HEK293 (cell line): Measurements from ENCODE around the gene WWTR1.

Experiments used
- CTCF ChIA-PET: fragments of 350-600 bp; formaldehyde crosslinking; extraction: SDS; loops from one replicate; lab custom pipeline; 2021; ENCODE audit warnings: antibody characterized with exemption; lab: Yijun Ruan, JAX
- POLR2A ChIA-PET: fragments of 300-600 bp; formaldehyde crosslinking; extraction: SDS; loops from one replicate; lab custom pipeline; 2020; ENCODE audit warnings: antibody characterized with exemption, inconsistent platforms; lab: Yijun Ruan, JAX
- H3K27ac ChIP-seq: fragments of 200-500 bp; sonication (Bioruptor generic); 2 replicates; pipeline ENCODE4 v1.5.1; 2014; ENCODE audit warnings: low read depth, low read length, control low read depth, inconsistent platforms; ENCODE audit errors: extremely low read depth
- H3K36me3 ChIP-seq, 2 experiments: fragments of 200-500 bp in 1 of 2; sonication (Bioruptor generic) in 1 of 2; 1 replicate in 1 of 2; 2 replicates in 1 of 2; pipeline ENCODE4 v1.5.1; 2014 to 2017; ENCODE audit warnings: inconsistent platforms in 2 of 2, low read length in 2 of 2; ENCODE audit not compliant: control insufficient read depth in 2 of 2, insufficient read depth in 1 of 2
- H3K4me1 ChIP-seq: fragments of 200-500 bp; sonication (Bioruptor generic); 2 replicates; pipeline ENCODE4 v1.5.1; 2014; ENCODE audit warnings: mild to moderate bottlenecking, low read length, inconsistent platforms; ENCODE audit not compliant: control insufficient read depth, insufficient read depth
- H3K4me3 ChIP-seq: 2 replicates; pipeline ENCODE4 v1.5.1; 2011; ENCODE audit warnings: low read depth, mild to moderate bottlenecking, control low read depth, low read length, moderate library complexity
- H3K9me3 ChIP-seq: fragments of 200-500 bp; sonication (Bioruptor generic); 2 replicates; pipeline ENCODE4 v1.5.1; 2014; ENCODE audit warnings: low read depth, low read length, inconsistent platforms; ENCODE audit not compliant: control insufficient read depth, insufficient read depth
- GLI4 ChIP-seq: fragments of 450-650 bp; formaldehyde crosslinking; IDR thresholded peaks from 2 replicates; pipeline ENCODE4 v1.5.1; 2016; ENCODE audit warnings: missing biosample characterization, missing genetic modification characterization
- GLIS1 ChIP-seq: fragments of 450-650 bp; formaldehyde crosslinking; IDR thresholded peaks from 2 replicates; pipeline ENCODE4 v1.5.1; 2016; ENCODE audit warnings: missing biosample characterization, missing genetic modification characterization
- SETDB1 ChIP-seq: IDR thresholded peaks from one replicate; pipeline ENCODE4 v1.6.1; 2017; ENCODE audit warnings: mild to moderate bottlenecking, low read length, moderate library complexity, mixed read lengths; ENCODE audit not compliant: insufficient read length
- SP3 ChIP-seq: fragments of 450-650 bp; formaldehyde crosslinking; IDR thresholded peaks from 2 replicates; pipeline ENCODE4 v1.5.1; 2016; ENCODE audit warnings: missing biosample characterization, missing genetic modification characterization
- ZBTB1 ChIP-seq: fragments of 450-650 bp; formaldehyde crosslinking; IDR thresholded peaks from 2 replicates; pipeline ENCODE4 v1.5.1; 2016; ENCODE audit warnings: missing biosample characterization, missing genetic modification characterization
- ZFHX2 ChIP-seq: fragments of 450-650 bp; formaldehyde crosslinking; conservative IDR thresholded peaks from 2 replicates; pipeline ENCODE4 v1.5.1; 2016; ENCODE audit warnings: missing biosample characterization, missing genetic modification characterization
- ZFP37 ChIP-seq: fragments of 450-650 bp; formaldehyde crosslinking; IDR thresholded peaks from 2 replicates; pipeline ENCODE4 v1.5.1; 2016; ENCODE audit warnings: missing biosample characterization, missing genetic modification characterization
- ZNF140 ChIP-seq: fragments of 450-650 bp; formaldehyde crosslinking; IDR thresholded peaks from 2 replicates; pipeline ENCODE4 v1.5.1; 2016; ENCODE audit warnings: missing biosample characterization, missing genetic modification characterization
- ZNF157 ChIP-seq: fragments of 450-650 bp; formaldehyde crosslinking; IDR thresholded peaks from 2 replicates; pipeline ENCODE4 v1.5.1; 2016; ENCODE audit warnings: missing biosample characterization, missing genetic modification characterization
- ZNF221 ChIP-seq: fragments of 450-650 bp; formaldehyde crosslinking; IDR thresholded peaks from 2 replicates; pipeline ENCODE4 v1.5.1; 2017; ENCODE audit warnings: missing biosample characterization, missing genetic modification characterization, borderline replicate concordance
- ZNF311 ChIP-seq: fragments of 450-650 bp; formaldehyde crosslinking; IDR thresholded peaks from 2 replicates; pipeline ENCODE4 v1.5.1; 2017; ENCODE audit warnings: missing biosample characterization, missing genetic modification characterization, borderline replicate concordance
- ZNF473 ChIP-seq: fragments of 450-650 bp; formaldehyde crosslinking; IDR thresholded peaks from 2 replicates; pipeline ENCODE4 v1.5.1; 2017; ENCODE audit warnings: missing biosample characterization, missing genetic modification characterization
- ZNF792 ChIP-seq: fragments of 450-650 bp; formaldehyde crosslinking; IDR thresholded peaks from 2 replicates; pipeline ENCODE4 v1.5.1; 2016; ENCODE audit warnings: missing biosample characterization, missing genetic modification characterization
- ZXDB ChIP-seq: fragments of 450-650 bp; formaldehyde crosslinking; IDR thresholded peaks from 2 replicates; pipeline ENCODE4 v1.5.1; 2016; ENCODE audit warnings: missing biosample characterization, missing genetic modification characterization
- TF ChIP-seq, protein P1 (sequence below): fragments of 450-650 bp; formaldehyde crosslinking; IDR thresholded peaks from 2 replicates; pipeline ENCODE4 v1.5.1; 2016; ENCODE audit warnings: missing biosample characterization, missing genetic modification characterization
- TF ChIP-seq, protein P2 (sequence below): fragments of 450-650 bp; formaldehyde crosslinking; IDR thresholded peaks from 2 replicates; pipeline ENCODE4; 2016; ENCODE audit warnings: missing biosample characterization, missing genetic modification characterization
- TF ChIP-seq, protein P3 (sequence below): fragments of 450-650 bp; formaldehyde crosslinking; IDR thresholded peaks from 2 replicates; pipeline ENCODE4 v1.5.1; 2016; ENCODE audit warnings: missing biosample characterization, missing genetic modification characterization
- TF ChIP-seq, protein P4 (sequence below): fragments of 450-650 bp; formaldehyde crosslinking; IDR thresholded peaks from 2 replicates; pipeline ENCODE4 v1.5.1; 2016; ENCODE audit warnings: missing biosample characterization, missing genetic modification characterization

Gene WWTR1

GRCh38 chr3:149630806-149631205 is 27.0 kb downstream of the WWTR1 start:
- Histone ChIP-seq H3K27ac (no peak overlapping the region), H3K36me3 (no peaks in the 10 kb centered on the region; a peak in 1 of 3 replicates), H3K9me3 (no peaks in the 10 kb centered on the region), H3K4me1 (peaks cover 5% of the 10 kb centered on the region)
- TF ChIP-seq ZNF140 (tag by site-specific recombination) (no peak), ZXDB (tag by site-specific recombination) (no peak), ZFP37 (tag by site-specific recombination) (no peak), GLI4 (tag by site-specific recombination) (no peak), ZBTB1 (tag by site-specific recombination) (no peak), ZNF792 (tag by site-specific recombination) (no peak), SP3 (tag by site-specific recombination) (no peak), ZNF221 (tag by site-specific recombination) (no peak), ZNF473 (tag by site-specific recombination) (no peak), SETDB1 (no peak)
- TF ChIP-seq, protein P1, sequence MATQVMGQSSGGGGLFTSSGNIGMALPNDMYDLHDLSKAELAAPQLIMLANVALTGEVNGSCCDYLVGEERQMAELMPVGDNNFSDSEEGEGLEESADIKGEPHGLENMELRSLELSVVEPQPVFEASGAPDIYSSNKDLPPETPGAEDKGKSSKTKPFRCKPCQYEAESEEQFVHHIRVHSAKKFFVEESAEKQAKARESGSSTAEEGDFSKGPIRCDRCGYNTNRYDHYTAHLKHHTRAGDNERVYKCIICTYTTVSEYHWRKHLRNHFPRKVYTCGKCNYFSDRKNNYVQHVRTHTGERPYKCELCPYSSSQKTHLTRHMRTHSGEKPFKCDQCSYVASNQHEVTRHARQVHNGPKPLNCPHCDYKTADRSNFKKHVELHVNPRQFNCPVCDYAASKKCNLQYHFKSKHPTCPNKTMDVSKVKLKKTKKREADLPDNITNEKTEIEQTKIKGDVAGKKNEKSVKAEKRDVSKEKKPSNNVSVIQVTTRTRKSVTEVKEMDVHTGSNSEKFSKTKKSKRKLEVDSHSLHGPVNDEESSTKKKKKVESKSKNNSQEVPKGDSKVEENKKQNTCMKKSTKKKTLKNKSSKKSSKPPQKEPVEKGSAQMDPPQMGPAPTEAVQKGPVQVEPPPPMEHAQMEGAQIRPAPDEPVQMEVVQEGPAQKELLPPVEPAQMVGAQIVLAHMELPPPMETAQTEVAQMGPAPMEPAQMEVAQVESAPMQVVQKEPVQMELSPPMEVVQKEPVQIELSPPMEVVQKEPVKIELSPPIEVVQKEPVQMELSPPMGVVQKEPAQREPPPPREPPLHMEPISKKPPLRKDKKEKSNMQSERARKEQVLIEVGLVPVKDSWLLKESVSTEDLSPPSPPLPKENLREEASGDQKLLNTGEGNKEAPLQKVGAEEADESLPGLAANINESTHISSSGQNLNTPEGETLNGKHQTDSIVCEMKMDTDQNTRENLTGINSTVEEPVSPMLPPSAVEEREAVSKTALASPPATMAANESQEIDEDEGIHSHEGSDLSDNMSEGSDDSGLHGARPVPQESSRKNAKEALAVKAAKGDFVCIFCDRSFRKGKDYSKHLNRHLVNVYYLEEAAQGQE (tag by site-specific recombination), result no peak
- TF ChIP-seq, protein P2, sequence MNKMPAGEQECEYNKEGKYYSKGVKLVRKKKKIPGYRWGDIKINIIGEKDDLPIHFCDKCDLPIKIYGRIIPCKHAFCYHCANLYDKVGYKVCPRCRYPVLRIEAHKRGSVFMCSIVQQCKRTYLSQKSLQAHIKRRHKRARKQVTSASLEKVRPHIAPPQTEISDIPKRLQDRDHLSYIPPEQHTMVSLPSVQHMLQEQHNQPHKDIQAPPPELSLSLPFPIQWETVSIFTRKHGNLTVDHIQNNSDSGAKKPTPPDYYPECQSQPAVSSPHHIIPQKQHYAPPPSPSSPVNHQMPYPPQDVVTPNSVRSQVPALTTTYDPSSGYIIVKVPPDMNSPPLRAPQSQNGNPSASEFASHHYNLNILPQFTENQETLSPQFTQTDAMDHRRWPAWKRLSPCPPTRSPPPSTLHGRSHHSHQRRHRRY (tag by site-specific recombination), result no peak
- TF ChIP-seq, all 188 proteins: peak for 0
- H3K4me3 ChIP-seq, result no peak overlapping the region
- CTCF ChIA-PET, result interaction anchor here (1.3 to 2.6 kb wide), 2 partner anchors 19 to 62 kb away, joined by 3 to 9 read pairs; no protein-coding TSS in a partner anchor
- POLR2A ChIA-PET, result interaction anchor here (0.7 kb wide), 1 partner anchor 27 kb away, joined by 3 read pairs; the partner anchor contains the start of gene WWTR1

GRCh38 chr3:149628957-149629670 is 28.7 kb downstream of the WWTR1 start:
- CTCF ChIA-PET, result no interaction called here
- TF ChIP-seq ZFHX2 (tag by site-specific recombination), result no peak
- TF ChIP-seq, protein P3, sequence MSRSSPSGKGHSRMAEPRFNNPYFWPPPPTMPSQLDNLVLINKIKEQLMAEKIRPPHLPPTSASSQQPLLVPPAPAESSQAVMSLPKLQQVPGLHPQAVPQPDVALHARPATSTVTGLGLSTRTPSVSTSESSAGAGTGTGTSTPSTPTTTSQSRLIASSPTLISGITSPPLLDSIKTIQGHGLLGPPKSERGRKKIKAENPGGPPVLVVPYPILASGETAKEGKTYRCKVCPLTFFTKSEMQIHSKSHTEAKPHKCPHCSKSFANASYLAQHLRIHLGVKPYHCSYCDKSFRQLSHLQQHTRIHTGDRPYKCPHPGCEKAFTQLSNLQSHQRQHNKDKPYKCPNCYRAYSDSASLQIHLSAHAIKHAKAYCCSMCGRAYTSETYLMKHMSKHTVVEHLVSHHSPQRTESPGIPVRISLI (tag by site-specific recombination), result no peak
- TF ChIP-seq, all 188 proteins: peak for 0
- H3K9me3 ChIP-seq, result no peaks in the 10 kb centered on the region
- no peak overlapping the region for H3K4me3 ChIP-seq
- H3K27ac ChIP-seq, result no peak overlapping the region
- POLR2A ChIA-PET, result no interaction called here
- peaks cover 7% of the 10 kb centered on the region for H3K4me1 ChIP-seq
- H3K36me3 ChIP-seq, result no peaks in the 10 kb centered on the region; a peak in 1 of 3 replicates

DNA sequence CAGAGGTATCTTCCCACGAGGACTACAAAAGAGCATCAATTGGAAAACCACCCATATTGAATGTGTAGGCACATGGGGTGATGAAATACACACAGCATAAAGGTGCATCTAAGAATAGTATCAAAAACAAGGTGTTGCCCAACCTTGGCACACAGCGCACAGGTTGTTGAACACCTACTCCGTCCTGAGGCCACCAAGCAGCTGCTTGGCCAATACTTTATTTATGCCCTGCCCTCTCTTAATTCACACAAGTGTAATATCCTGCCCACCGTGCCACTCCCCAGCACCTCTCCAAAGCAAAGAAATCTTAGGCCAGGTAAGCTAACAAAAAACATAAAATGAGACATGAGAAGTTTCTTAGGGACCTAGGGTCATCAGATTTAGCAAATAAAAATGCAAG is 31.2 kb downstream of the WWTR1 start:
- ChIA-PET CTCF (interaction anchor here (0.6 to 1.2 kb wide), 2 partner anchors 33 to 145 kb away, joined by 3 to 5 read pairs; no protein-coding TSS in a partner anchor), POLR2A (no interaction called here)

More for the DNA sequence above, 31.2 kb downstream of the WWTR1 start:
- Histone ChIP-seq H3K4me1 (peaks cover 4% of the 10 kb centered on the region), H3K27ac (no peak overlapping the region)
- no peak for TF ChIP-seq GLIS1
- no peak for TF ChIP-seq ZFP37 (tag by site-specific recombination)
- TF ChIP-seq ZNF157 (tag by site-specific recombination), result no peak
- TF ChIP-seq, protein P4, sequence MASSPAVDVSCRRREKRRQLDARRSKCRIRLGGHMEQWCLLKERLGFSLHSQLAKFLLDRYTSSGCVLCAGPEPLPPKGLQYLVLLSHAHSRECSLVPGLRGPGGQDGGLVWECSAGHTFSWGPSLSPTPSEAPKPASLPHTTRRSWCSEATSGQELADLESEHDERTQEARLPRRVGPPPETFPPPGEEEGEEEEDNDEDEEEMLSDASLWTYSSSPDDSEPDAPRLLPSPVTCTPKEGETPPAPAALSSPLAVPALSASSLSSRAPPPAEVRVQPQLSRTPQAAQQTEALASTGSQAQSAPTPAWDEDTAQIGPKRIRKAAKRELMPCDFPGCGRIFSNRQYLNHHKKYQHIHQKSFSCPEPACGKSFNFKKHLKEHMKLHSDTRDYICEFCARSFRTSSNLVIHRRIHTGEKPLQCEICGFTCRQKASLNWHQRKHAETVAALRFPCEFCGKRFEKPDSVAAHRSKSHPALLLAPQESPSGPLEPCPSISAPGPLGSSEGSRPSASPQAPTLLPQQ, result no peak
- TF ChIP-seq ZNF311, result no peak
- TF ChIP-seq, all 188 proteins: peak for 0
- no peaks in the 10 kb centered on the region; a peak in 1 of 3 replicates for H3K36me3 ChIP-seq
- H3K4me3 ChIP-seq, result no peak overlapping the region
- H3K9me3 ChIP-seq, result no peaks in the 10 kb centered on the region
